ENCODE measurements around the gene SPATC1L. TPM values are rescaled to one million over a fixed set of nuclear protein-coding genes. Genes with fewer than 3 reads are reported as not detected.

The SPATC1L gene
- polyA plus RNA-seq, 1 donor from 2014 or later = 20.6 TPM

DNA sequence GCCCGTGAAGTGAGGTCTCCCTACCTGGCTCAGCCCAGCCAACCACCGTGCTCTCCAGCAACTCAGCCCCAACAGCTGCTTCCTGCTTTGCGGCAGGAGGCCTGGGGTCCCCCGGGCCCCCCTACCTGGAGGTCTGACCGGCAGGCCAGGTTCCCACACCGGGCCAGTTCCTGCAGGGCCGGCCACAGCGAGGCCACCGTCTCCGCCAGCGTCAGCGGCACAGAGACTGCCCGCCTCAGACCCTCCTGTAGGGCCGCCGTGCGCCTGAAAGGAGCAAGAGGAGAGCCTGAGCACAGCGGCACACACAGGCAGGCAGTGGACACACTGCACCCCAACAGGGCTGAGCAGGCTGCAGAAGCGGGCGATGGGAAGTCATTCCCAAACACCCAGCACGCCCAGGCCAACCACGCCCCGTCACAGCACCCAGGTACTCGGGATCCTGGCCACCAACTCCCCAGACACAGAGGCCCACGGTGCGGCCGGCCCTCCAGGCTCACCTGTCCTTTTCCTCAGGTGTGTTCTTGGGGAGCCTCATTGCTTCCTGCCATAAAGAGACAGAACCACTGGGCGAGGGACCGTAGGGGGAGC is 45.8 kb downstream of the SPATC1L start:
- no peaks in the 10 kb centered on the region for H3K36me3 ChIP-seq (ENCODE audit: insufficient read depth, low read length)
- H4K20me1 ChIP-seq (ENCODE audit: insufficient read depth) = no peaks in the 10 kb centered on the region
- H3K27ac ChIP-seq (ENCODE audit: low read length) = no peak overlapping the region
- H3K9ac ChIP-seq (ENCODE audit: low read length) = no peak overlapping the region
- no peak overlapping the region for H3K4me3 ChIP-seq (ENCODE audit: low read length)
- no peaks in the 10 kb centered on the region for H3K79me2 ChIP-seq (replicated peaks; ENCODE audit: insufficient read depth, low read length)
- TF ChIP-seq, protein P1, sequence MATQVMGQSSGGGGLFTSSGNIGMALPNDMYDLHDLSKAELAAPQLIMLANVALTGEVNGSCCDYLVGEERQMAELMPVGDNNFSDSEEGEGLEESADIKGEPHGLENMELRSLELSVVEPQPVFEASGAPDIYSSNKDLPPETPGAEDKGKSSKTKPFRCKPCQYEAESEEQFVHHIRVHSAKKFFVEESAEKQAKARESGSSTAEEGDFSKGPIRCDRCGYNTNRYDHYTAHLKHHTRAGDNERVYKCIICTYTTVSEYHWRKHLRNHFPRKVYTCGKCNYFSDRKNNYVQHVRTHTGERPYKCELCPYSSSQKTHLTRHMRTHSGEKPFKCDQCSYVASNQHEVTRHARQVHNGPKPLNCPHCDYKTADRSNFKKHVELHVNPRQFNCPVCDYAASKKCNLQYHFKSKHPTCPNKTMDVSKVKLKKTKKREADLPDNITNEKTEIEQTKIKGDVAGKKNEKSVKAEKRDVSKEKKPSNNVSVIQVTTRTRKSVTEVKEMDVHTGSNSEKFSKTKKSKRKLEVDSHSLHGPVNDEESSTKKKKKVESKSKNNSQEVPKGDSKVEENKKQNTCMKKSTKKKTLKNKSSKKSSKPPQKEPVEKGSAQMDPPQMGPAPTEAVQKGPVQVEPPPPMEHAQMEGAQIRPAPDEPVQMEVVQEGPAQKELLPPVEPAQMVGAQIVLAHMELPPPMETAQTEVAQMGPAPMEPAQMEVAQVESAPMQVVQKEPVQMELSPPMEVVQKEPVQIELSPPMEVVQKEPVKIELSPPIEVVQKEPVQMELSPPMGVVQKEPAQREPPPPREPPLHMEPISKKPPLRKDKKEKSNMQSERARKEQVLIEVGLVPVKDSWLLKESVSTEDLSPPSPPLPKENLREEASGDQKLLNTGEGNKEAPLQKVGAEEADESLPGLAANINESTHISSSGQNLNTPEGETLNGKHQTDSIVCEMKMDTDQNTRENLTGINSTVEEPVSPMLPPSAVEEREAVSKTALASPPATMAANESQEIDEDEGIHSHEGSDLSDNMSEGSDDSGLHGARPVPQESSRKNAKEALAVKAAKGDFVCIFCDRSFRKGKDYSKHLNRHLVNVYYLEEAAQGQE (IDR thresholded peaks at IDR 0.05; ENCODE audit: borderline replicate concordance) = no peak
- TF ChIP-seq, protein P2, sequence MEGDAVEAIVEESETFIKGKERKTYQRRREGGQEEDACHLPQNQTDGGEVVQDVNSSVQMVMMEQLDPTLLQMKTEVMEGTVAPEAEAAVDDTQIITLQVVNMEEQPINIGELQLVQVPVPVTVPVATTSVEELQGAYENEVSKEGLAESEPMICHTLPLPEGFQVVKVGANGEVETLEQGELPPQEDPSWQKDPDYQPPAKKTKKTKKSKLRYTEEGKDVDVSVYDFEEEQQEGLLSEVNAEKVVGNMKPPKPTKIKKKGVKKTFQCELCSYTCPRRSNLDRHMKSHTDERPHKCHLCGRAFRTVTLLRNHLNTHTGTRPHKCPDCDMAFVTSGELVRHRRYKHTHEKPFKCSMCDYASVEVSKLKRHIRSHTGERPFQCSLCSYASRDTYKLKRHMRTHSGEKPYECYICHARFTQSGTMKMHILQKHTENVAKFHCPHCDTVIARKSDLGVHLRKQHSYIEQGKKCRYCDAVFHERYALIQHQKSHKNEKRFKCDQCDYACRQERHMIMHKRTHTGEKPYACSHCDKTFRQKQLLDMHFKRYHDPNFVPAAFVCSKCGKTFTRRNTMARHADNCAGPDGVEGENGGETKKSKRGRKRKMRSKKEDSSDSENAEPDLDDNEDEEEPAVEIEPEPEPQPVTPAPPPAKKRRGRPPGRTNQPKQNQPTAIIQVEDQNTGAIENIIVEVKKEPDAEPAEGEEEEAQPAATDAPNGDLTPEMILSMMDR (IDR thresholded peaks at IDR 0.05; ENCODE audit: poor library complexity, severe bottlenecking) = no peak
- no peak for TF ChIP-seq EZH2 (IDR thresholded peaks at IDR 0.05; ENCODE audit: borderline replicate concordance, insufficient read depth, low read length, poor library complexity, severe bottlenecking)
- TF ChIP-seq POLR2AphosphoS5 (IDR thresholded peaks at IDR 0.05) = no peak
- no peak for TF ChIP-seq EP300 (conservative IDR thresholded peaks at IDR 0.05; ENCODE audit: poor library complexity, severe bottlenecking)
- H3K9me3 ChIP-seq (ENCODE audit: low read length) = no peaks in the 10 kb centered on the region
- peaks cover 22% of the 10 kb centered on the region for H3K27me3 ChIP-seq (ENCODE audit: insufficient read depth, low read depth, low read length)
- H3K4me2 ChIP-seq (ENCODE audit: low read length) = no peak overlapping the region
- no peaks in the 10 kb centered on the region for H3F3A ChIP-seq (ENCODE audit: insufficient read depth, low read length, poor library complexity, severe bottlenecking)
- H2AFZ ChIP-seq (ENCODE audit: low read depth, low read length) = no peak overlapping the region
- H3K9me2 ChIP-seq (ENCODE audit: insufficient read depth, low read length) = no peaks in the 10 kb centered on the region

DNA sequence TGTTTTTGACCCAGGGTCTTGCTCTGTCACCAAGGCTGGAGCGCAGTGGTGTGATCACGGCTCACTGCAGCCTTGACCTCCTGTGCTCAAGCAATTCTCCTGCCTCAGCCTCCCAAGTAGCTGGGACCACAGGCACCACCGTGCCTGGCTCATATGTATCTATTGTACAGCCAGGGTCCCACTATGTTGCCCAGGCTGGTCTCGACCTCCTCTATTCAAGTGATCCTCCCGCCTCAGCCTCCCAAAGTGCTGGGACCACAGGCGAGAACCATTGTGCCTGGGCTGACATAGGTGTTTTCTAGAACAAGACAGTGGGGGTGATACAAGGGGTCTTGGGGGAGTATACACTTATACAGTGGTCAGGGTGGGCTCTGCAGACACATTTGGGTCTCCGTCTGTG is 46.4 kb downstream of the SPATC1L start:
- H3K27ac ChIP-seq (ENCODE audit: low read length) = no peak overlapping the region
- H3K79me2 ChIP-seq (replicated peaks; ENCODE audit: insufficient read depth, low read length) = no peaks in the 10 kb centered on the region
- no peak overlapping the region for H2AFZ ChIP-seq (ENCODE audit: low read depth, low read length)
- no peak overlapping the region for H3K9ac ChIP-seq (ENCODE audit: low read length)
- H3F3A ChIP-seq (ENCODE audit: insufficient read depth, low read length, poor library complexity, severe bottlenecking) = no peaks in the 10 kb centered on the region
- peaks cover 22% of the 10 kb centered on the region for H3K27me3 ChIP-seq (ENCODE audit: insufficient read depth, low read depth, low read length)
- TF ChIP-seq, protein P2 (IDR thresholded peaks at IDR 0.05; ENCODE audit: poor library complexity, severe bottlenecking) = no peak
- TF ChIP-seq EP300 (conservative IDR thresholded peaks at IDR 0.05; ENCODE audit: poor library complexity, severe bottlenecking) (no peak), TAF1 (IDR thresholded peaks at IDR 0.05; ENCODE audit: low read depth) (no peak), MXI1 (conservative IDR thresholded peaks at IDR 0.05; ENCODE audit: poor library complexity, severe bottlenecking) (no peak), SMC3 (conservative IDR thresholded peaks at IDR 0.05; ENCODE audit: poor library complexity) (no peak), POLR2AphosphoS5 (IDR thresholded peaks at IDR 0.05) (no peak), RAD21 (conservative IDR thresholded peaks at IDR 0.05) (no peak), EZH2 (IDR thresholded peaks at IDR 0.05; ENCODE audit: borderline replicate concordance, insufficient read depth, low read length, poor library complexity, severe bottlenecking) (no peak)
- TF ChIP-seq, protein P1 (IDR thresholded peaks at IDR 0.05; ENCODE audit: borderline replicate concordance) = no peak
- H3K4me2 ChIP-seq (ENCODE audit: low read length) = no peak overlapping the region
- H3K9me3 ChIP-seq (ENCODE audit: low read length) = no peaks in the 10 kb centered on the region
- H4K20me1 ChIP-seq (ENCODE audit: insufficient read depth) = no peaks in the 10 kb centered on the region
- H3K36me3 ChIP-seq (ENCODE audit: insufficient read depth, low read length) = no peaks in the 10 kb centered on the region
- no peaks in the 10 kb centered on the region for H3K9me2 ChIP-seq (ENCODE audit: insufficient read depth, low read length)
- no peak overlapping the region for H3K4me3 ChIP-seq (ENCODE audit: low read length)
